Astrocyte of the cerebellum (primary cell): ENCODE results near the gene KRTAP4-9.
"Not testable (repeated sequence)": the region's sequence is repeated elsewhere in the genome, so short reads cannot be mapped to it uniquely, and the experiment has no call there.

Experiments used
- DNase-seq: peaks from one replicate; pipeline ENCODE4 v3.0.0-alpha.2; 2011; ENCODE audit warnings: low read depth
- H3K4me3 ChIP-seq: 2 replicates; pipeline ENCODE4 v1.5.1; 2011; ENCODE audit warnings: mild to moderate bottlenecking, low read depth, low read length, moderate library complexity
- in situ Hi-C: cut with HindIII; loops from 2 replicates; pipeline ENCODE4 v1.10.0; 2017; ENCODE audit warnings: low sequenced_read_pairs
- TF ChIP-seq, protein P1 (sequence below): IDR thresholded peaks from 2 replicates; pipeline ENCODE4 v1.5.1; 2012; ENCODE audit warnings: low read length, low read depth, moderate library complexity, mild to moderate bottlenecking; ENCODE audit errors: missing control alignments

KRTAP4-9 gene

DNA sequence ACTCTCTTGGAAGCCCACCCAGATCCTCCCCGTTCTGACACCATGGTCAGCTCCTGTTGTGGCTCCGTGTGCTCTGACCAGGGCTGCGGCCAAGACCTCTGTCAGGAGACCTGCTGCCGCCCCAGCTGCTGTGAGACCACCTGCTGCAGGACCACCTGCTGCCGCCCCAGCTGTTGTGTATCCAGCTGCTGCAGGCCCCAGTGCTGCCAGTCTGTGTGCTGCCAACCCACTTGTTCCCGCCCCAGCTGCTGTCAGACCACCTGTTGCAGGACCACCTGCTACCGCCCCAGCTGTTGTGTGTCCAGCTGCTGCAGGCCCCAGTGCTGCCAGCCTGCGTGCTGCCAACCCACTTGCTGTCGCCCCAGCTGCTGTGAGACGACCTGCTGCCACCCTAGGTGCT is at the start of gene KRTAP4-9:
KRTAP4-9 (plus strand) TSS at position 43 of the 400 bp plus-strand sequence; CDS start at position 43, 0 bp downstream.
- DNase-seq, in situ Hi-C loops, H3K4me3 ChIP-seq: not testable (repeated sequence)

DNA sequence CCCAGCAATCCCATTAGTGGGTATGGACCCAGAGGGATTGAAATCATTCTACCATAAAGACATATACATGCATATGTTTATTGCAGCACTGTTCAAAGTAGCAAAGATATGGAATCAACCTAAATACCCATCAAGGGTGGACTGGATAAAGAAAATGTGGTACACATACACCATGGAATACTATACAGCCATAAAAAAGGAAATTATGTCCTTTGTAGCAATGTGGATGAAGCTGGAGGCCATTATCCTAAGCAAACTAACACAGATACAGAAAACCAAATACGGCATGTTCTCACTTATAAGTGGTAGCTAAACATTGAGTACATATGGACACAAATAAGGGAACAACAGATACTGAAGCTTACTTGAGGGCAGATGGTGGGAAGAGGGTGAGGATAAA is 47.6 kb upstream of the KRTAP4-9 start:
- TF ChIP-seq, protein P1, sequence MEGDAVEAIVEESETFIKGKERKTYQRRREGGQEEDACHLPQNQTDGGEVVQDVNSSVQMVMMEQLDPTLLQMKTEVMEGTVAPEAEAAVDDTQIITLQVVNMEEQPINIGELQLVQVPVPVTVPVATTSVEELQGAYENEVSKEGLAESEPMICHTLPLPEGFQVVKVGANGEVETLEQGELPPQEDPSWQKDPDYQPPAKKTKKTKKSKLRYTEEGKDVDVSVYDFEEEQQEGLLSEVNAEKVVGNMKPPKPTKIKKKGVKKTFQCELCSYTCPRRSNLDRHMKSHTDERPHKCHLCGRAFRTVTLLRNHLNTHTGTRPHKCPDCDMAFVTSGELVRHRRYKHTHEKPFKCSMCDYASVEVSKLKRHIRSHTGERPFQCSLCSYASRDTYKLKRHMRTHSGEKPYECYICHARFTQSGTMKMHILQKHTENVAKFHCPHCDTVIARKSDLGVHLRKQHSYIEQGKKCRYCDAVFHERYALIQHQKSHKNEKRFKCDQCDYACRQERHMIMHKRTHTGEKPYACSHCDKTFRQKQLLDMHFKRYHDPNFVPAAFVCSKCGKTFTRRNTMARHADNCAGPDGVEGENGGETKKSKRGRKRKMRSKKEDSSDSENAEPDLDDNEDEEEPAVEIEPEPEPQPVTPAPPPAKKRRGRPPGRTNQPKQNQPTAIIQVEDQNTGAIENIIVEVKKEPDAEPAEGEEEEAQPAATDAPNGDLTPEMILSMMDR, result no peak
- in situ Hi-C loops, result no loop called here

DNA sequence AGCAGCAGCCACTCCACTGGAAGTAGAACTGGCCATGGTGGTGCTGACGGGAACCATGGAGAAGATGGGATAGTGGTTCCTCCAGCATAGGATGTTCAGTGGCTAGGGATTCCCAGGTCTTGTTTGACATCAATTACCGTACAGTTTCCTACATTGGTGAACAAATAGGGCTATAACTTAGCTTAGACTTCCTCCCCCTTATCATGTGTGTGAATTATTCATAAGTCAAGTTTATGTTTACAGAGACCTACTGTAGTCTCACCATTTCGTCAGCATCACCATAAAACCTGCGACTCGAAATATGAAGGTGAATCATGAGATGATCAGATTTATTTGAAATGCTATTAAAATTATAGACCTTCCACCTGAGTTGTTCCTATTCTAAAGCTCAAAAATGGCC is 46.4 kb upstream of the KRTAP4-9 start:
- TF ChIP-seq, protein P1, result no peak
- DNase-seq, result no peak
- no peak overlapping the region for H3K4me3 ChIP-seq
- in situ Hi-C loops, result no loop called here

More for the DNA sequence above, 47.6 kb upstream of the KRTAP4-9 start:
- DNase-seq, result no peak
- H3K4me3 ChIP-seq, result no peak overlapping the region

DNA sequence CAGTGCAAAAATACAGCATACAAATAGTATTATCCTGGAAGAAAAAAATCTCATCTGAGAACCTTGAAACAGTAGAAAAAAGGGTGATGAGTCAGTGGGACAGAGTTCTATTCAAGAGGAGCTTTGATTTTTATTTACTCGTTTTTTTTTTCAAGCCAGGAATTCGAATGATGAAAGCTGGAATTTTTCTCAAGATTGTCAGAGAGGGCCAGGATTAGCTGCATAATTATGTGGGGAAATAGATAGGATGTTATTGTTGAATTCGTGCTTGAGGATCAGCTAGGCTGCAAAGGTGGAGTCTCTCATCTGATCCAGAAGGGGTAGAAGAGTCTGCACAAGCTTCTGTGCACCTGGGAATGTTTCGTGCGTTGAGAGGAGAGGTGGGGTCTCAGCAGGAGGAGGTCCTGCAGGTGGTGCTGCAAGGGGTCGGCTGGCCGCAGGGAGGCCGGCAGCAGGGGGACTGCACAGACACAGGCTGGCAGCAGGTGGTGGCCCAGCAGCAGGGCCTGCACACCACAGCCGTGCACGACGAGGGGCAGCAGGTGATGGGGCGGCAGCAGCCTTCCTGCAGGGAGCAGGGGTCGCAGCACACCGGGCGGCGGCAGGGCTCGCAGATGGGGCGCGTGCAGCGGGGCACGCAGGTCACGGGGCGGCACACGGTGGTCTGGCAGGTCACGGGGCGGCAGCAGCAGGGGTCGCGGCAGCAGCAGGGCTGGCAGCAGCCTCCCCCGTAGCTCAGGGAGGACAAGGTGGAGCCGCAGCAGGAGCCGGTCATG is 45.7 kb upstream of the KRTAP4-9 start:
- H3K4me3 ChIP-seq, in situ Hi-C loops: not testable (repeated sequence)

DNA sequence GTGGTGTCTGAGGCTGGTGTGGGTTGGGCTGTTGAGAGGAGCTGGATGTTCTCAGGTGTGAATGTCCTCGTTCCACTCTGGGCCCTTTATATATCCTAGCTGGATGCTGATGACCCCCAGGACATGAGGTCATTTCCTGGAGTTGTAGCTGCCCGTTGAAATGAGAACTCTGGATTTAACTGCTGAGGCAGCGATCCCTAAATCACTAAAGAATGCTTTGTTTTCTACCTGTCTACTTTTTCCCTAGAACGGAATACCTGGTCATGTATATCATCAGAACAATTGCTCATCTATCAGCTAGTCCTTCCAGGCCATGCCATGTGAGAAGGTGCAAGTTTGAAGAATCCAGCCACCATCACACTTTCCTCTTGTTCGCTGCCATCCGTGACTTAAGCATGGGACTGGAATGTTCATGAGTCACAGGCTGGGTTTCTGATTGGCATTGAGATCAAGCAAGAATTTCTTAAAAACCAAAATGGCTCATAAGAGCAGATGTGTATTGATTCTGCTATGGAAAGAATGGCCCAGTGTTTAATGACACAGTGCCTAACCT is 45.1 kb upstream of the KRTAP4-9 start, which contains the start of gene KRTAP2-3:
KRTAP2-3 (minus strand) TSS at position 63 of the 553 bp plus-strand sequence. CDS start 64 bp downstream, outside the sequence.
- TF ChIP-seq, protein P1, result no peak
- peak; percentile 82 for DNase-seq
- in situ Hi-C loops, result no loop called here
- no peak within 1 kb of the TSS for H3K4me3 ChIP-seq

More for the DNA sequence above, 45.7 kb upstream of the KRTAP4-9 start:
- DNase-seq, result peak; percentile 57

DNA sequence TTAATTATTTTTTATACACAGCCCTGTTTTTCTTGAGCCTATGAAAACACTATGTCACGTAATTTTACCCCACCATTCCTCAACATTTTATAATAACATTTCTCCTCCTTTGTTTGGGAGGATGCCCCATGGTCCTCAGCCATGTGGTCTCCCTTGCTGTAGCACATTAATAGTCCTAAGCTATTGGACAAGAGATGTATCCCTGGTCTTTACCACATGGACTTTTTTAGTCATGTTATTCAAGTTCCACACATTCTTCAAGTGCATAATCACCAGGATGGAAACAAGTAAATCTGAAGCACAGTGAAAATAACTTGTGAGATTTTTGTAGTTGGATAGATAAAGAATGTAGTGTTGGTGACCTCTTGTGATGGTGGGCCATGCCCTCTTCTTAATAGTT is 43.2 kb upstream of the KRTAP4-9 start:
- in situ Hi-C loops, result no loop called here
- H3K4me3 ChIP-seq, result no peak overlapping the region
- DNase-seq, result peak; percentile 79
- TF ChIP-seq, protein P1, result no peak

DNA sequence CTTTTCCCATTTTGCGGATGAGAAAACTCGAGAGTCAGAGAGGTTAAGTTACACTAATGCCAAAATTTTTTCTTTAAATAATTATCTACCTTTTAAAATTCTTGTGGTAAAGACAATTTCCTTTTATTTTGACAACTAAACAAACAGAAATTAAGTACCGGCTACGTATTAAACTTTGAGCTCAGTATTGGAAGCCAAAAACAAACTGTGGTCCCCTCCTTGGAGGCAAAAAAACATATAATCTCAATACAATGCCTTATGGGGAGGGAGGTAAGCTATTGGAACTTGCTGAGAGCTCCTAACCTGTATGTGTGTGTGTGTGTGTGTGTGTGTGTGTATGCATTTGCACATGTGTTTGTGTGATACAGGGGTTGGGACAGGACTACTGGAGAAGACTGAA is 41.7 kb upstream of the KRTAP4-9 start:
- TF ChIP-seq, protein P1, result no peak
- DNase-seq, result no peak
- in situ Hi-C loops, result no loop called here
- no peak overlapping the region for H3K4me3 ChIP-seq
